ENCODE measurements around the gene NLRP7.

The NLRP7 gene

DNA sequence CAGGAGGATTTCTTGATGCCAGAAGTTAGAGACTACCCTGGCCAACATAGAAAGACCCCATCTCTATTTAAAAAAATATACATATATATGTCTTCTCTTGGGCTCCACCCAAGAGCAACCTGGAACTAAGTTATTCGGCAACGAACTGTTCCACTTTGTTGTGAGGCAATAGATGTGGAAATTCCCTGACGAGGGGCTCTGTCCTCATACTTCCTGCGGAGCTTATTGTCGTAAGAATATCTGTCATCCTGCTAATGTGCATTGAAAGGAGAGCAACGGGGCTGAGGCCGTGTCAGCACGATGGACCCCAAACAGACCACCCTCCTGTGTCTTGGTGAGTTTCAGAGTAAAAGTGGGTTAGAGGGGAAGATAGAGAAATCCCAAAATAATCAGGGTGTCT is 73.3 kb downstream of the NLRP7 start, which contains the start of gene FCAR:
TSS of gene FCAR (plus strand) at position 246 of the 400 bp plus-strand sequence. CDS start at position 301, 55 bp downstream.
- no peak for DNase-seq (ENCODE audit: low spot score)

Data from cerebellar cortex (tissue), 1 donor.